Sigmoid colon (tissue), 7 donors: Measurements from ENCODE around the gene PTGIR. TPM values are rescaled to one million over a fixed set of nuclear protein-coding genes. Genes with fewer than 3 reads are reported as not detected.

Source experiments
- DNase-seq: peaks from one replicate; pipeline ENCODE4 v3.0.0-alpha.2; 2019
- H3K27ac ChIP-seq, 4 donors: fragments of 200-600 bp; sonication (generic); one replicate each; pipeline ENCODE4 v1.5.1; 2016 to 2019; ENCODE audit warnings: mild to moderate bottlenecking in 1 of 4
- H3K27me3 ChIP-seq, 3 donors: fragments of 200-600 bp; sonication (generic); one replicate each; pipeline ENCODE4 v1.5.1; 2019; ENCODE audit warnings: mild to moderate bottlenecking in 1 of 3
- H3K36me3 ChIP-seq, 4 donors: fragments of 200-600 bp; sonication (generic); one replicate each; pipeline ENCODE4 v1.5.1; 2016 to 2019
- H3K4me1 ChIP-seq, 4 donors: fragments of 200-600 bp; sonication (generic); one replicate each; pipeline ENCODE4 v1.5.1; 2017 to 2019
- H3K4me3 ChIP-seq, 4 donors: fragments of 200-600 bp; sonication (generic); one replicate each; pipeline ENCODE4 v1.5.1; 2017 to 2019; ENCODE audit warnings: mild to moderate bottlenecking in 2 of 4, moderate library complexity in 1 of 4
- H3K9me3 ChIP-seq, 4 donors: fragments of 200-600 bp in 3 of 4; sonication (generic) in 3 of 4; one replicate each; pipeline versions ENCODE4 v1.5.1 to v1.6.1; 2013 to 2019
- CTCF ChIP-seq, 4 experiments: fragments of 450-650 bp in 3 of 4; fragments of 200-600 bp in 1 of 4; IDR thresholded peaks; one replicate each; pipeline ENCODE4 v1.5.1; 2016 to 2019; ENCODE audit warnings: antibody characterized with exemption in 4 of 4, mild to moderate bottlenecking in 3 of 4, moderate library complexity in 2 of 4
- EP300 ChIP-seq, 4 donors: sonication (generic); formaldehyde crosslinking; IDR thresholded peaks; one replicate each; pipeline ENCODE4 v1.6.1; 2017; ENCODE audit warnings: antibody characterized with exemption in 4 of 4
- POLR2A ChIP-seq, 2 donors: fragments of 450-650 bp; IDR thresholded peaks; one replicate each; pipeline ENCODE4 v1.6.1; 2016; ENCODE audit warnings: antibody characterized with exemption in 2 of 2, mild to moderate bottlenecking in 2 of 2, moderate library complexity in 2 of 2
- POLR2AphosphoS5 ChIP-seq, 4 donors: sonication (generic); formaldehyde crosslinking; IDR thresholded peaks; one replicate each; pipeline ENCODE4 v1.6.1; 2017; ENCODE audit warnings: antibody characterized with exemption in 4 of 4
- WGBS, 2 donors: extraction: QIAGEN DNeasy Blood & Tissue Kit; methylation state at CpG; one replicate each; pipeline ENCODE4 v1.1.7; 2013; 5-methylcytosine and 5-hydroxymethylcytosine counted together
- intact Hi-C: fragments of 100-400 bp; cut with DNase I; formaldehyde crosslinking; loops from one replicate; pipeline ENCODE4 v1.15.1; 2023
- polyA plus RNA-seq, 3 donors: library from polyadenylated mRNA; stranded (reverse); fragments of 200-250 nt; gene quantifications; one replicate each; pipeline ENCODE4 v1.2.3, GENCODE V29; 2013
- total RNA-seq, 4 donors: library from RNA; depleted of rRNA; stranded (reverse); fragments of >200 nt; gene quantifications; one replicate each; pipeline ENCODE4 v1.1.0, GENCODE V29; 2016
- donor health status: healthy with polysubstance abuse.
- donor health status: Bipolar disorder and iron deficiency.
- donor health status: healthy.

The PTGIR gene
- total and polyA plus RNA-seq, 7 donors = 0.60 to 5.8 (median 3.5) TPM; not detected in 1

GRCh38 chr19:46604781-46605355 is 20.0 kb downstream of the PTGIR start:
- Histone ChIP-seq H3K27me3 (no peaks in the 10 kb centered on the region), H3K9me3 (no peaks in the 10 kb centered on the region), H3K4me3 (peak overlapping the region in 1 of 4 donors; percentile 5), H3K4me1 (peaks cover 0 to 47% (median 44%) of the 10 kb centered on the region in 4 donors), H3K36me3 (peaks cover 24 to 43% (median 41%) of the 10 kb centered on the region in 4 donors), H3K27ac (peak overlapping the region in 3 of 4 donors; percentile 61 to 95 (median 95))
- WGBS, 2 donors = 83 to 85% methylated on average over 13 of the region's 13 CpGs
- peak; percentile 66 for DNase-seq
- intact Hi-C loops = loop anchor here (10.0 kb wide), 1 partner anchor 250 kb away; the partner anchor contains the start of gene AP2S1
- no peak for TF ChIP-seq POLR2A (IDR thresholded peaks at IDR 0.05)
- no peak for TF ChIP-seq EP300 (IDR thresholded peaks at IDR 0.05)

- H3K36me3 ChIP-seq = peaks cover 13 to 32% (median 30%) of the 10 kb centered on the region in 4 donors
- TF ChIP-seq CTCF (IDR thresholded peaks at IDR 0.05) (no peak), POLR2A (IDR thresholded peaks at IDR 0.05) (no peak), EP300 (IDR thresholded peaks at IDR 0.05) (no peak), POLR2AphosphoS5 (IDR thresholded peaks at IDR 0.05) (no peak)
- peaks cover 0 to 49% (median 44%) of the 10 kb centered on the region in 4 donors for H3K4me1 ChIP-seq
- no peak overlapping the region for H3K4me3 ChIP-seq
- peak overlapping the region; percentile 93 to 95 (median 94) for H3K27ac ChIP-seq
- intact Hi-C loops = loop anchor here (10.0 kb wide), 1 partner anchor 251 kb away; the partner anchor contains the start of gene AP2S1
- no peaks in the 10 kb centered on the region for H3K9me3 ChIP-seq
- DNase-seq = peak; percentile 55
- H3K27me3 ChIP-seq = no peaks in the 10 kb centered on the region
- 67 to 69% methylated on average over 9 of the region's 9 CpGs for WGBS, 2 donors
These were observed 21.1 kb downstream of the PTGIR start for GRCh38 chr19:46603752-46604231.

GRCh38 chr19:46603195-46603637 is 21.7 kb downstream of the PTGIR start:
- peaks cover 0 to 2% (median 0%) of the 10 kb centered on the region in 4 donors for H3K9me3 ChIP-seq
- intact Hi-C loops = loop anchor here (10.0 kb wide), 1 partner anchor 252 kb away; the partner anchor contains the start of gene AP2S1
- peaks cover 0 to 49% (median 44%) of the 10 kb centered on the region in 4 donors for H3K4me1 ChIP-seq
- no peaks in the 10 kb centered on the region for H3K27me3 ChIP-seq
- TF ChIP-seq POLR2AphosphoS5 (IDR thresholded peaks at IDR 0.05) = no peak
- TF ChIP-seq CTCF (IDR thresholded peaks at IDR 0.05) = no peak
- TF ChIP-seq EP300 (IDR thresholded peaks at IDR 0.05) = no peak
- no peak for TF ChIP-seq POLR2A (IDR thresholded peaks at IDR 0.05)
- no peak for DNase-seq
- peaks cover 7 to 26% (median 24%) of the 10 kb centered on the region in 4 donors for H3K36me3 ChIP-seq
- 8 to 33% methylated on average over 2 of the region's 2 CpGs for WGBS, 2 donors
- peak overlapping the region; percentile 93 to 95 (median 94) for H3K27ac ChIP-seq
- H3K4me3 ChIP-seq = peak overlapping the region; percentile 73 to 97 (median 91)

GRCh38 chr19:46602392-46603194 is 22.3 kb downstream of the PTGIR start:
- peaks cover 1 to 20% (median 18%) of the 10 kb centered on the region in 4 donors for H3K36me3 ChIP-seq
- TF ChIP-seq POLR2A (IDR thresholded peaks at IDR 0.05) (no peak), EP300 (IDR thresholded peaks at IDR 0.05) (no peak), POLR2AphosphoS5 (IDR thresholded peaks at IDR 0.05) (no peak), CTCF (IDR thresholded peaks at IDR 0.05) (no peak)
- peak overlapping the region; percentile 73 to 97 (median 91) for H3K4me3 ChIP-seq
- peaks cover 0 to 2% (median 0%) of the 10 kb centered on the region in 4 donors for H3K9me3 ChIP-seq
- peak; percentile 62 for DNase-seq
- H3K27me3 ChIP-seq = no peaks in the 10 kb centered on the region
- intact Hi-C loops = loop anchor here (10.0 kb wide), 1 partner anchor 252 kb away; the partner anchor contains the start of gene AP2S1
- peak overlapping the region; percentile 93 to 95 (median 94) for H3K27ac ChIP-seq
- WGBS, 2 donors = 5 to 14% methylated on average over 23 of the region's 23 CpGs
- H3K4me1 ChIP-seq = peaks cover 0 to 49% (median 44%) of the 10 kb centered on the region in 4 donors
